WTC11 (cell line): ENCODE measurements around the gene MS4A4A.

Experiments used
- CTCF ChIP-seq: fragments of 200-600 bp; IDR thresholded peaks from 2 replicates; pipeline ENCODE4 v1.8.0; 2022; ENCODE audit warnings: antibody characterized with exemption
- E2F4 ChIP-seq: sonication (generic); formaldehyde crosslinking; IDR thresholded peaks from 2 replicates; pipeline ENCODE4 v1.8.1; 2022; ENCODE audit warnings: low read depth, mild to moderate bottlenecking, moderate library complexity, missing genetic modification reagents, borderline replicate concordance
- KAT7 ChIP-seq: sonication (generic); formaldehyde crosslinking; IDR thresholded peaks from 2 replicates; pipeline ENCODE4 v1.8.1; 2023; ENCODE audit warnings: missing genetic modification reagents, mild to moderate bottlenecking, borderline replicate concordance
- SP1 ChIP-seq: sonication (generic); formaldehyde crosslinking; conservative IDR thresholded peaks from 2 replicates; pipeline ENCODE4 v1.8.1; 2022; ENCODE audit warnings: missing genetic modification reagents
- USF2 ChIP-seq: sonication (generic); formaldehyde crosslinking; IDR thresholded peaks from 2 replicates; pipeline ENCODE4 v1.8.1; 2023; ENCODE audit warnings: mild to moderate bottlenecking, missing genetic modification reagents, moderate library complexity
- ZNF396 ChIP-seq: fragments of 250-450 bp; sonication (Bioruptor Pico); IDR thresholded peaks from 2 replicates; pipeline ENCODE4 v1.8.0; 2021; ENCODE audit warnings: mild to moderate bottlenecking, moderate library complexity, borderline replicate concordance
- TF ChIP-seq, protein P1 (sequence below): sonication (generic); formaldehyde crosslinking; IDR thresholded peaks from 2 replicates; pipeline ENCODE4 v1.8.0; 2023; ENCODE audit warnings: mild to moderate bottlenecking, missing genetic modification reagents

DNA sequence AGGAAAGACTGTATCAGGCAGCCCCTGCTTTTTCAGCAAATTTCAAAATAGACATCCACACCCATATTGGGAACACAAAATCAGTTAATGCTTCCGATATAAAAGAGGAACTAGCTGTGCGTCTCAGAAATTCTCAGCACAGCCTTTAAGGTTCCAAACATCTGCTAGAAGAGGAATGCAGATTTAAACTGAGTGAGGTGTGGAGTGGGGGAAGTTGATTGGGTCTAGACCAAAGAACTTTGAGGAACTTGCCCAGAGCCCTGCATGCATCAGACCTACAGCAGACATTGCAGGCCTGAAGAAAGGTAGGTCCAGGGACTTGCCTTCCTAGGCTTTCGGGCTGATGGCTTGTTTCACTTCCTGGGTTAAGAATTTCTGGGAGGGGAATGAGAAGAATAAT is at the start of gene MS4A4A:
- TF ChIP-seq KAT7 (no peak), USF2 (CRISPR knock-in tag) (no peak), SP1 (CRISPR knock-in tag) (no peak), E2F4 (no peak), CTCF (no peak), ZNF396 (no peak)
- TF ChIP-seq, protein P1, sequence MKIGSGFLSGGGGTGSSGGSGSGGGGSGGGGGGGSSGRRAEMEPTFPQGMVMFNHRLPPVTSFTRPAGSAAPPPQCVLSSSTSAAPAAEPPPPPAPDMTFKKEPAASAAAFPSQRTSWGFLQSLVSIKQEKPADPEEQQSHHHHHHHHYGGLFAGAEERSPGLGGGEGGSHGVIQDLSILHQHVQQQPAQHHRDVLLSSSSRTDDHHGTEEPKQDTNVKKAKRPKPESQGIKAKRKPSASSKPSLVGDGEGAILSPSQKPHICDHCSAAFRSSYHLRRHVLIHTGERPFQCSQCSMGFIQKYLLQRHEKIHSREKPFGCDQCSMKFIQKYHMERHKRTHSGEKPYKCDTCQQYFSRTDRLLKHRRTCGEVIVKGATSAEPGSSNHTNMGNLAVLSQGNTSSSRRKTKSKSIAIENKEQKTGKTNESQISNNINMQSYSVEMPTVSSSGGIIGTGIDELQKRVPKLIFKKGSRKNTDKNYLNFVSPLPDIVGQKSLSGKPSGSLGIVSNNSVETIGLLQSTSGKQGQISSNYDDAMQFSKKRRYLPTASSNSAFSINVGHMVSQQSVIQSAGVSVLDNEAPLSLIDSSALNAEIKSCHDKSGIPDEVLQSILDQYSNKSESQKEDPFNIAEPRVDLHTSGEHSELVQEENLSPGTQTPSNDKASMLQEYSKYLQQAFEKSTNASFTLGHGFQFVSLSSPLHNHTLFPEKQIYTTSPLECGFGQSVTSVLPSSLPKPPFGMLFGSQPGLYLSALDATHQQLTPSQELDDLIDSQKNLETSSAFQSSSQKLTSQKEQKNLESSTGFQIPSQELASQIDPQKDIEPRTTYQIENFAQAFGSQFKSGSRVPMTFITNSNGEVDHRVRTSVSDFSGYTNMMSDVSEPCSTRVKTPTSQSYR (CRISPR knock-in tag) = no peak
